Left ventricle myocardium inferior (tissue), 1 donor: ENCODE measurements around the gene HHAT. TPM values are rescaled to one million over a fixed set of nuclear protein-coding genes. Genes with fewer than 3 reads are reported as not detected.

Experiments
- DNase-seq: peaks from one replicate; pipeline ENCODE4 v3.0.0-alpha.2; 2020
- H3K27ac ChIP-seq: fragments of 200-600 bp; replicated peaks from 2 replicates; pipeline ENCODE4 v1.8.0; 2021
- H3K27me3 ChIP-seq: fragments of 200-600 bp; 2 replicates; pipeline ENCODE4 v1.8.0; 2021; ENCODE audit warnings: low read depth
- H3K36me3 ChIP-seq: fragments of 200-600 bp; 2 replicates; pipeline ENCODE4 v1.8.0; 2021
- H3K4me1 ChIP-seq: fragments of 200-600 bp; 2 replicates; pipeline ENCODE4 v1.8.0; 2021
- H3K4me3 ChIP-seq: fragments of 200-600 bp; 2 replicates; pipeline ENCODE4 v1.8.0; 2021; ENCODE audit warnings: mild to moderate bottlenecking, moderate library complexity
- H3K9me3 ChIP-seq: fragments of 200-600 bp; replicated peaks from 2 replicates; pipeline ENCODE4 v1.8.0; 2021
- CTCF ChIP-seq: fragments of 200-600 bp; IDR thresholded peaks from 2 replicates; pipeline ENCODE4 v1.8.0; 2021; ENCODE audit warnings: antibody characterized with exemption, mild to moderate bottlenecking, borderline replicate concordance
- intact Hi-C: fragments of 100-400 bp; cut with micrococcal nuclease; formaldehyde crosslinking; loops from one replicate; pipeline ENCODE4 v1.11.0; 2022
- total RNA-seq: library from RNA; stranded (reverse); fragmentation: NEBNext Ultra II Directional; extraction: Animal tissue kit (Norgen Biotek cat#: 25700); gene quantifications from one replicate; pipeline ENCODE4 v1.2.1, GENCODE V29; 2021
- donor health status: DM: no; HTN: yes; CAD: no; lungs with severe emphysema.

The HHAT gene
- total RNA-seq, 1 donor from 2014 or later, result 2.1 TPM

- Histone ChIP-seq H3K27me3 (no peaks in the 10 kb centered on the region), H3K36me3 (no peaks in the 10 kb centered on the region), H3K9me3 (no peaks in the 10 kb centered on the region), H3K4me3 (no peak overlapping the region), H3K27ac (peak overlapping the region; percentile 37), H3K4me1 (no peaks in the 10 kb centered on the region)
- DNase-seq, result no peak
- TF ChIP-seq CTCF, result no peak
- intact Hi-C loops, result no loop called here
Measured at GRCh38 chr1:210374600-210374953, 45.9 kb downstream of the HHAT start.

- peaks cover 4% of the 10 kb centered on the region for H3K4me1 ChIP-seq
- TF ChIP-seq CTCF, result no peak
Measured at GRCh38 chr1:210376836-210377372, 48.2 kb downstream of the HHAT start.

GRCh38 chr1:210377731-210378333 is 49.1 kb downstream of the HHAT start:
- no peak for TF ChIP-seq CTCF
- Histone ChIP-seq H3K4me1 (peaks cover 10% of the 10 kb centered on the region), H3K27me3 (no peaks in the 10 kb centered on the region), H3K9me3 (no peaks in the 10 kb centered on the region), H3K27ac (peak overlapping the region; percentile 15), H3K36me3 (no peaks in the 10 kb centered on the region), H3K4me3 (no peak overlapping the region)
- intact Hi-C loops, result no loop called here
- no peak for DNase-seq

More at GRCh38 chr1:210376836-210377372, 48.2 kb downstream of the HHAT start:
- DNase-seq, result no peak
- no peaks in the 10 kb centered on the region for H3K36me3 ChIP-seq
- no peak overlapping the region for H3K27ac ChIP-seq
- no peaks in the 10 kb centered on the region for H3K27me3 ChIP-seq
- no peak overlapping the region for H3K4me3 ChIP-seq
- intact Hi-C loops, result no loop called here
- no peaks in the 10 kb centered on the region for H3K9me3 ChIP-seq

- TF ChIP-seq CTCF, result no peak
- H3K27ac ChIP-seq, result no peak overlapping the region
- H3K27me3 ChIP-seq, result no peaks in the 10 kb centered on the region
- H3K36me3 ChIP-seq, result no peaks in the 10 kb centered on the region
- intact Hi-C loops, result no loop called here
- no peak for DNase-seq
- H3K4me1 ChIP-seq, result peaks cover 10% of the 10 kb centered on the region
- H3K4me3 ChIP-seq, result no peak overlapping the region
- H3K9me3 ChIP-seq, result no peaks in the 10 kb centered on the region
Measured at GRCh38 chr1:210378736-210379135, 50.0 kb downstream of the HHAT start.

GRCh38 chr1:210381934-210382333 is 53.2 kb downstream of the HHAT start:
- Histone ChIP-seq H3K27ac (no peak overlapping the region), H3K36me3 (no peaks in the 10 kb centered on the region), H3K4me1 (peaks cover 10% of the 10 kb centered on the region), H3K9me3 (no peaks in the 10 kb centered on the region), H3K4me3 (no peak overlapping the region), H3K27me3 (no peaks in the 10 kb centered on the region)
- no peak for DNase-seq
- intact Hi-C loops, result no loop called here
- no peak for TF ChIP-seq CTCF
